SU-DHL-6 (cell line): ENCODE measurements around the gene ZNF281.

ENCODE experiments used
- EZH2phosphoT487 ChIP-seq: fragments of 200-600 bp; sonication (generic), shearing (Covaris generic); conservative IDR thresholded peaks from 2 replicates; pipeline ENCODE4 v1.6.1; 2018; ENCODE audit warnings: mild to moderate bottlenecking, antibody characterized with exemption, low read length, moderate library complexity, mixed read lengths
- TF ChIP-seq, protein P1 (sequence below): fragments of 200-600 bp; sonication (generic); IDR thresholded peaks from one replicate; pipeline ENCODE4 v1.5.1; 2017; ENCODE audit warnings: antibody characterized with exemption, mild to moderate bottlenecking, low read length, moderate library complexity; ENCODE audit not compliant: insufficient read depth, poor library complexity, severe bottlenecking

DNA sequence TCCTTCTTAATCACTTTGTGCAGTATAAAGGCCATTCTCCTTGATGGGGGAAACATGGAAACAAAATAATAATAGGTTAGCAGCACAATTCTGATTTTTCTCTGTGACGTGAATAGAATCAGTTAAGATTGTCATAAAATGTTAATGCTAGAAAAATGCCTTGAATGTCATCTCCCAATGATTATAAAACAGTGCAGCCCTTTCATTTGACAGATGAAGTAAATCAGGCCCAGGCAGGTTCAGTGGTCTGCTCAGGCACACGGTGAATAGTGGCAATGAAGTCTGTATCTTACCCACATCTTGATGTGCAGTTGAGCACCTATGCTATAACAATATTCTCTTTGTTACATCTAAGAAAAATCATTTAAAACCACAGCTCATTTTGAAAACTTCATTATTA, 32.2 kb upstream of the ZNF281 start:
- TF ChIP-seq, protein P1, sequence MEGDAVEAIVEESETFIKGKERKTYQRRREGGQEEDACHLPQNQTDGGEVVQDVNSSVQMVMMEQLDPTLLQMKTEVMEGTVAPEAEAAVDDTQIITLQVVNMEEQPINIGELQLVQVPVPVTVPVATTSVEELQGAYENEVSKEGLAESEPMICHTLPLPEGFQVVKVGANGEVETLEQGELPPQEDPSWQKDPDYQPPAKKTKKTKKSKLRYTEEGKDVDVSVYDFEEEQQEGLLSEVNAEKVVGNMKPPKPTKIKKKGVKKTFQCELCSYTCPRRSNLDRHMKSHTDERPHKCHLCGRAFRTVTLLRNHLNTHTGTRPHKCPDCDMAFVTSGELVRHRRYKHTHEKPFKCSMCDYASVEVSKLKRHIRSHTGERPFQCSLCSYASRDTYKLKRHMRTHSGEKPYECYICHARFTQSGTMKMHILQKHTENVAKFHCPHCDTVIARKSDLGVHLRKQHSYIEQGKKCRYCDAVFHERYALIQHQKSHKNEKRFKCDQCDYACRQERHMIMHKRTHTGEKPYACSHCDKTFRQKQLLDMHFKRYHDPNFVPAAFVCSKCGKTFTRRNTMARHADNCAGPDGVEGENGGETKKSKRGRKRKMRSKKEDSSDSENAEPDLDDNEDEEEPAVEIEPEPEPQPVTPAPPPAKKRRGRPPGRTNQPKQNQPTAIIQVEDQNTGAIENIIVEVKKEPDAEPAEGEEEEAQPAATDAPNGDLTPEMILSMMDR = no peak
- TF ChIP-seq EZH2phosphoT487 = no peak
